GM12874 (cell line): Measurements from ENCODE around the gene PTPRN2.

Experiments
- CTCF ChIP-seq: IDR thresholded peaks from 2 replicates; pipeline ENCODE4 v1.5.1; 2011; ENCODE audit warnings: low read depth, mild to moderate bottlenecking, control low read depth, low read length, moderate library complexity; ENCODE audit not compliant: insufficient read depth

Gene PTPRN2

GRCh38 chr7:158192184-158192835 is 395.3 kb downstream of the PTPRN2 start:
- TF ChIP-seq CTCF, result no peak

DNA sequence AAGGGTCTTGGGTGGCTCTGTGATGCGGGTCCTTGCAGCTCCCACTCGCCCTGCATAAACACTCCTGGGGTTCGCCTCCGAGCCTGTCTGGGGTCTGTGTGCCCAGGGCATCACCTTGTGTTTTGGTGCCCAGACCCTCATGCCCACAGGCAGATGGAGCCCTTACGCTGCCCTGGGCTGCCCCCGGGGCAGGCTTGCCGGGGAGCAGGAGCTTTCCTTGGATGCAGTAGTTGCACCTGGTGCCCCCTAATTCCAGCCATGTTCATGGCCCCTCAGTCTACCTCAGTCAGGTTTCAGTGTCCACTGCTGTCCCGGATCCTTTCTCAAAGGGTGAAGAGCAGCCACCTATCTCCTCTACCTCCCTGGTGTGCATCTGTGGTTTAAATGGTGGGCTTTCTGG is 396.0 kb downstream of the PTPRN2 start:
- TF ChIP-seq CTCF, result no peak

DNA sequence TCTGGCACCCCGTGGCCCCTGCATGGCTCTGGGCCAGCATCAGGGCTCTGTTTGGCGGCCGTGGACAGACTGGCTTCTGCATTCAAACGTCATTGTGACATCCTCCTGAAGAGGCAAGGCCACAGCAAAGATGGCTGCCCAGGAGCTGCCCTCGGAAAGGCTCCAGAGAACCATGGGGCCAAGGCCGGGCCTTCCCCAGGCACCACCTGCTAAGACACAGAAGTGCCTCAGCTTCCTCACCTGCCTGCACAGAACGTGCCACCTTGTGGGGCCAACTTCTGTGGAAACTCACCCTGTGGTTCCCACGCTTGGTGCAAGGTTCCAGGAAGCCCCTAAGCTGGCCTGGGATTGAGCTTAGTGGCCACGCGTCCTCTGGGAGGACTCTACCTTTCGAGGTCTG is 396.9 kb downstream of the PTPRN2 start:
- no peak for TF ChIP-seq CTCF

- no peak for TF ChIP-seq CTCF
These were observed 398.9 kb downstream of the PTPRN2 start for GRCh38 chr7:158188676-158189075.

DNA sequence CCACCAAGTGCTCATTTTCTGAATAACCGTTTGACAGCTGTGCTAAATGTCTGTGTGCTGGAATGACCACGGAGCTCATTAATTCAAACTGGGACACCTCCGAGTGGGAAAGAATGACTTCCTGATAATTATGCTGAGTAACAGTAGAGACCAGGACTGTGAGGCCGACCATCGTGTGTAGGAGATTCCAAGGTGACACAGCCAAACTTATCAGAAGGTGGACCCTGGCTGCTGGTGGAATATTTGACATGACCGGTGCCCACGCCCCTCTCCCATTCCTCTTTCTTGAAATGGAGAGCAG is 400.0 kb downstream of the PTPRN2 start:
- no peak for TF ChIP-seq CTCF

DNA sequence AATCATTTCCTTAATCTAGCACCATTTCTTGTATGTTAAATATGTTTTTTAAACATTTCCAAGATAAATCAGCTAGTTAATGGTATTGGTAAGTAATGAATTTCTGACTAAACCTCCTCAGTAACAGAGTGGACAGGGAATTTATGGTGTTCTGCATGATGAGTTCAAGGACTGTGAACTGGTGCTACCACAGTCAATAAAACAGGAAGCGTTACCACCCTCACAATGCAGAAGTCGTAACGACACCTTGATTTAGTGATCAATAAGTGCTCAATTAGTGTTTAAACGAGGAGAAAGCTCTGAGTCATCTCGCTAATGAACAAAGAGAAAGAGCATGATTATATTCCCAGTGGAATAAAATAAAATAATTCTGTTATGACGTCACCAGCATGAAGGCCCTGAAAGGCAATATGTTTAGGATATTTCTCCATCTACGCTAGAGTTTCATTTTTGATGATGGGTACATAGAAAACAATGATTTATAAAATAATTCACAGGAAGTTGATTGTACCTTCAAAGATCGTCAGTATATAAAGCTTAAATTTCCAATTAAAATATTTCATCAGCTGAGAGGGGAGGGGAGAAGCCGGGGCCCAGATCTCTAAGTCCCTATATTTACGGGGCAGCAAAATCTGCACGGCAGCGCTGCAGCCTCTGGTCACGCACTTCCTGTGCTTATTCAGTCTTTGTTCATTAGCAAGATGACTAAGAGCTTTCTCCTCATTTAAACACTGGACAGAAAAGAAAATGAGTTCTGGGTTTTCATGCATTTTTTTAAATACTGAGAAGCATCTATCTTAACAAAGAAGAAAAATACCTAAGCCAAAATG is 400.5 kb downstream of the PTPRN2 start:
- TF ChIP-seq CTCF, result no peak

DNA sequence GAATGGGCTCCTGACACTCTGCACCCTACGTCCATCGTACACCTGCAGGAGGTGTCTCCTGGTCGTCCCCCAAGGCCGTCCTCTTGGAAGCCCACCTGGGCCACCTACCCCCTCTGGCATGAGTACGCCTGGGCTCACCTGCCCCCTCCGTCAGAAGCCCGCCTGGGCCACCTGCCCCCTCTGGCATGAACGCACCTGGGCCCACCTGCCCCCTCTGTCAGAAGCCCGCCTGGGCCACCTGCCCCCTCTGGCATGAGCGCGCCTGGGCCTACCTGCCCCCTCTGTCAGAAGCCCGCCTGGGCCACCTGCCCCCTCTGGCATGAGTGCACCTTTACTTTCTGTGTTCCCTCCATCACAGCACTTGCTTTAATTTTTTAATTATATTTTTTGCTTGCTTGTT is 401.2 kb downstream of the PTPRN2 start:
- no peak for TF ChIP-seq CTCF
